Fibroblast of the aortic adventitia (primary cell): Measurements from ENCODE around the gene TRMT44. TPM values are rescaled to one million over a fixed set of nuclear protein-coding genes. Genes with fewer than 3 reads are reported as not detected.
"Not testable (repeated sequence)": the region's sequence is repeated elsewhere in the genome, so short reads cannot be mapped to it uniquely, and the experiment has no call there.

Source experiments
- DNase-seq: peaks from one replicate; pipeline ENCODE4 v3.0.0-alpha.2; 2010; ENCODE audit warnings: low read depth
- H3K4me3 ChIP-seq: 2 replicates; pipeline ENCODE4 v1.5.1; 2011; ENCODE audit warnings: low read depth, mild to moderate bottlenecking, control low read depth, low read length, moderate library complexity
- total RNA-seq: library from RNA; depleted of rRNA; stranded (reverse); fragments of >200 nt; gene quantifications from 2 replicates; pipeline ENCODE4 v1.2.3, GENCODE V29; 2012; ENCODE audit warnings: low replicate concordance
- TF ChIP-seq, protein P1 (sequence below): IDR thresholded peaks from 2 replicates; pipeline ENCODE4 v1.5.1; 2011; ENCODE audit warnings: mild to moderate bottlenecking, low read length, control low read depth, inconsistent platforms; ENCODE audit not compliant: insufficient read depth

The TRMT44 gene
- total RNA-seq, 1 donor = 18.9 TPM

DNA sequence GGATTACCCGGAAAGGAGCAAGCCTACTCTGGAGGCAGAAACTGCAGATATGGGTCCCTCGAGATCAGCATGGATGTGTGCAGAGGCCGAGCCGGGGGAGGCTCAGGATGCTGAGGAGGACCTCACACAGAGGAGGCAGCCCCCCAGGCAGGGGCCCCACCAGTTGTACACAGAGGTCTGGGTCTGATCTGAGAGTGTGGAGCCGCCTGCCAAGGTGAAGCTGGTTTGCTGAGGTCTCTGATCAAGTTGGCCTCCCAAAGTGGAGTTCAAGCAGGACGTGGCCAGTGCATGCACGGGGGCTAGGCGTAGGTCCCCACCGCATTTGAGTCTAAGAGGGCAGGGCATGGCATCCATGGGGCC is 35.1 kb upstream of the TRMT44 start:
- TF ChIP-seq, protein P1, sequence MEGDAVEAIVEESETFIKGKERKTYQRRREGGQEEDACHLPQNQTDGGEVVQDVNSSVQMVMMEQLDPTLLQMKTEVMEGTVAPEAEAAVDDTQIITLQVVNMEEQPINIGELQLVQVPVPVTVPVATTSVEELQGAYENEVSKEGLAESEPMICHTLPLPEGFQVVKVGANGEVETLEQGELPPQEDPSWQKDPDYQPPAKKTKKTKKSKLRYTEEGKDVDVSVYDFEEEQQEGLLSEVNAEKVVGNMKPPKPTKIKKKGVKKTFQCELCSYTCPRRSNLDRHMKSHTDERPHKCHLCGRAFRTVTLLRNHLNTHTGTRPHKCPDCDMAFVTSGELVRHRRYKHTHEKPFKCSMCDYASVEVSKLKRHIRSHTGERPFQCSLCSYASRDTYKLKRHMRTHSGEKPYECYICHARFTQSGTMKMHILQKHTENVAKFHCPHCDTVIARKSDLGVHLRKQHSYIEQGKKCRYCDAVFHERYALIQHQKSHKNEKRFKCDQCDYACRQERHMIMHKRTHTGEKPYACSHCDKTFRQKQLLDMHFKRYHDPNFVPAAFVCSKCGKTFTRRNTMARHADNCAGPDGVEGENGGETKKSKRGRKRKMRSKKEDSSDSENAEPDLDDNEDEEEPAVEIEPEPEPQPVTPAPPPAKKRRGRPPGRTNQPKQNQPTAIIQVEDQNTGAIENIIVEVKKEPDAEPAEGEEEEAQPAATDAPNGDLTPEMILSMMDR = no peak
- no peak for DNase-seq
- H3K4me3 ChIP-seq = no peak overlapping the region

DNA sequence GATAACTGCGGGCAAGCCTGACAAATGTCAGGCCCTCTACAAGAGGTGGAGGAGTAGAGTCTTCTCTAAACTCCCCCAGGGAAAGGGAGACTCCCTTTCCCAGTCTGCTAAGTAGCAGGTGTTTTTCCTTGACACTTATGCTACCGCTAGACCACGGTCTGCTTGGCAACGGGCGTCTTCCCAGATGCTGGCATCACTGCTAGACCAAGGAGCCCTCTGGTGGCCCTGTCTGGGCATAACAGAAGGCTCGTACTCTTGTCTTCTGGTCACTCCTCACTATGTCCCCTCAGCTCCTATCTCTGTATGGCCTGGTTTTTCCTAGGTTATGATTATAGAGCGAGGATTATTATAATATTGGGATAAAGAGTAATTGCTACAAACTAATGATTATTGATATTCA is 33.7 kb upstream of the TRMT44 start:
- peak; percentile 31 for DNase-seq
- H3K4me3 ChIP-seq = not testable (repeated sequence)
- TF ChIP-seq, protein P1 = peak; percentile 46

DNA sequence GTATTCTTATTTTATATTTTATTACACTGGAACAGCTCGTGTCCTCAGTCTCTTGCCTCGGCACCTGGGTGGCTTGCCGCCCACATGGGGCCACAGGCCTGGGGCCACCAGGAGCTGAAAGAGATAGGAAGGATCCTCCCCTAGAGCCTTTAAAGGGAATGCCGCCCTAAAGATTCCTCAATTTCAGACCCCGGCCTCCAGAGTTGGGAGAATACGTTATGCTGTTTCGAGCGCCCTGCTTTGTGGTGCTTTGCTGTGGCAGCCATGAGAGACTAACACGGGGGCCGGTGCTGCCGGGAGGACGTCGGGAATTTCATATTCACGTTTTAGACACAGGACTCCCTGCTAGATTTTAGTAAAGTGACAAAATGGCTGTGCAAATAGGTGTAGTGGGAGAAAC is 33.3 kb upstream of the TRMT44 start:
- TF ChIP-seq, protein P1 = no peak
- no peak for DNase-seq
- H3K4me3 ChIP-seq = no peak overlapping the region

DNA sequence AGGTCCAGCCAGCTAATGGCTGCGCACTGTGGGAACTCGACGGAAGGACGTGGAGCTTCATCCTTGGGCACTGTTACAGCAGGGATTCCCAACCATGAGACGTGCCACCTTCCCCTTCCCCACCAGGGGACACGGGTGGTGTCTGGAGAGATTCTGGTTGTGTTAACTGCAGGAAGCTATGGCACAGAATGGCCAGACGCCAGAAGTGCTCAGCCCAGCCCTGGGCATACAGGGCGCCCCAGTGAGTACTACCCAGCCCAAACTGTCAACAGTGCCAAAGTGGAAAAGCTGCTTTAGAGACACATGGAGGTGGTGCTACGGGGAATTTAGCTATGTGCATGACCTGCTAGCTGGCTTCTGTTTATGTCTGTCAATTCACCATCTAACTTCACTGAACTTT is 32.8 kb upstream of the TRMT44 start:
- H3K4me3 ChIP-seq = no peak overlapping the region
- TF ChIP-seq, protein P1 = no peak
- no peak for DNase-seq

DNA sequence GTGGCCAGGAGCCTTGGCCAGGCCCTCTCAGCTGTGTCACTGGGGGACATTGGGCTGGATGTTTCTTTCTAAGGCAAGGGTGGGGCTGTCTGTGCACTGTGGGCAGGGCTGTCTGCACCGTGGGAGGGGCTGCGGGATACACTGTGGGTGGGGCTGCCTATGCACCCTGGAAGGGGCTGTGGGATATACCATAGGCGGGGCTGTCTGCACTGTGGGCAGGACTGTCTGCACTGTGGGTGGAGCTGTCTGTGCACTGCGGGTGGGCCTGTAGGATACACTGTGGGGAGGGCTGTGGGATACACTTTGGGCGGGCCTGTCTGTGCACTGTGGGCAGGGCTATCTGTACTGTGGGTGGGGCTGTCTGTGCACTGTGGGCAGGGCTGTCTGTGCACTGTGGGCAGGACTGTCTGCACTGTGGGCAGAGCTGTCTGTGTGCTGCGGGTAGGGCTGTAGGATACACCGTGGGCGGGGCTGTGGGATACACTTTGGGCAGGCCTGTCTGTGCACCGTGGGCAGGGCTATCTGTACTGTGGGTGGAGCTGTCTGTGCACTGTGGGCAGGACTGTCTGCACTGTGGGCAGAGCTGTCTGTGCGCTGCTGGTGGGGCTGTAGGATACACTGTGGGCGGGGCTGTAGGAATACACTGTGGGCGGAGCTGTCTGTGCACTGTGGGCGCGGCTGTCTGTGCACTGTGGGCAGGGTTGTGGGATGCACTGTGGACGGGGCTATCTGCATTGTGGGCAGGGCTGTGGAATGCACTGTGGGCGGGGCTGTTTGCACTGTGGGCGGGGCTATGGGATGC is 31.1 kb upstream of the TRMT44 start:
- peak; percentile 70 for DNase-seq
- no peak overlapping the region for H3K4me3 ChIP-seq
- TF ChIP-seq, protein P1 = no peak

DNA sequence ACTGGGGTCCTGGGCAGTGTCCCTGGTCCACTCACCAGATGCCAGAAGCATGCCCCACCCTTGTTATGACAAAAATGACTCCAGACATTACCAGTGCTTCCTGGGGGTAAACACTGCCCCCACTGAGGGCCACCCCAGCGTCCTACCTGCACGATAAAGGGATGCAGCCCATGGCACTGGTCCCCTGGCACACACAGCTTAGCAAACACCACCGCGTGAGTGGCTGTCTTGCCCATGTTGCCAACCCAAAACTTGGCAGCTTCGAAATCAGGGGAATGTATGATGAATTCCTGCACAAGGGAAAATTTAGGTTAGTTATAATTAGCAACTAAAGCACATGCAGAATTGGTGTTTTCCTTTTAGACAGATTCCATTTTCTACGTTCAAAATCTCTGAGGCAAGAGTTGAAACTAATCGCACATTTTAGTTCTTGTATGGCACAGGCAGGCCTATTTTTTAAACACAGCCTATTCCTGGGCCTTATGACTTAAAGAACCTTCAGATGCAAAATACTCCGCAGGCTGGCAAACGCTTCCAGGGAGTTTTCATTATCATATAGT is 30.4 kb upstream of the TRMT44 start:
- peak; percentile 18 for DNase-seq
- TF ChIP-seq, protein P1 = no peak
- H3K4me3 ChIP-seq = no peak overlapping the region
